Activated CD8-positive, alpha-beta memory T cell treated with anti-CD3 and anti-CD28 coated beads for 24 hours (primary cell): ENCODE data around the gene USP17L17.
"Not testable (repeated sequence)": the region's sequence is repeated elsewhere in the genome, so short reads cannot be mapped to it uniquely, and the experiment has no call there.

Experiments used
- DNase-seq: peaks from one replicate; pipeline ENCODE4 v3.0.0-alpha.2; 2020

Gene USP17L17, protein sequence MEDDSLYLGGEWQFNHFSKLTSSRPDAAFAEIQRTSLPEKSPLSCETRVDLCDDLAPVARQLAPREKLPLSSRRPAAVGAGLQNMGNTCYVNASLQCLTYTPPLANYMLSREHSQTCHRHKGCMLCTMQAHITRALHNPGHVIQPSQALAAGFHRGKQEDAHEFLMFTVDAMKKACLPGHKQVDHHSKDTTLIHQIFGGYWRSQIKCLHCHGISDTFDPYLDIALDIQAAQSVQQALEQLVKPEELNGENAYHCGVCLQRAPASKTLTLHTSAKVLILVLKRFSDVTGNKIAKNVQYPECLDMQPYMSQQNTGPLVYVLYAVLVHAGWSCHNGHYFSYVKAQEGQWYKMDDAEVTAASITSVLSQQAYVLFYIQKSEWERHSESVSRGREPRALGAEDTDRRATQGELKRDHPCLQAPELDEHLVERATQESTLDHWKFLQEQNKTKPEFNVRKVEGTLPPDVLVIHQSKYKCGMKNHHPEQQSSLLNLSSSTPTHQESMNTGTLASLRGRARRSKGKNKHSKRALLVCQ

DNA sequence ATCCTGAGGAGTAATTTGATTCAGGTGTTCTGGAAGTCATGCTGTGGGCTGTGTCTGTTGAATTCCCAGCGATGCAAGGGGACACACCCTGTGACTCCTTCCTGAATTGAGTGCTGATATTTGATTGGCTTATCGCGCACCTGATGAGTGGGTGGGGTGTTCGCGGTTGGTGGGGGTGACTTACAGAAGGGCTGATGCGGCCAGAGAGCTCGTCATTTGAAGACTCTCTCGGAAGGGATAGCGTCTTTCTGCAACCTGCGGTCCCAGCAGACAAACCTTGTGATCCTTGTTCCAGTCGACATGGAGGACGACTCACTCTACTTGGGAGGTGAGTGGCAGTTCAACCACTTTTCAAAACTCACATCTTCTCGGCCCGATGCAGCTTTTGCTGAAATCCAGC is at the start of gene USP17L17:
Gene USP17L17, plus strand, starts transcription at position 301 of the 400 bp plus-strand sequence. Its CDS starts 0 bp downstream, at position 301.
- DNase-seq = not testable (repeated sequence)

DNA sequence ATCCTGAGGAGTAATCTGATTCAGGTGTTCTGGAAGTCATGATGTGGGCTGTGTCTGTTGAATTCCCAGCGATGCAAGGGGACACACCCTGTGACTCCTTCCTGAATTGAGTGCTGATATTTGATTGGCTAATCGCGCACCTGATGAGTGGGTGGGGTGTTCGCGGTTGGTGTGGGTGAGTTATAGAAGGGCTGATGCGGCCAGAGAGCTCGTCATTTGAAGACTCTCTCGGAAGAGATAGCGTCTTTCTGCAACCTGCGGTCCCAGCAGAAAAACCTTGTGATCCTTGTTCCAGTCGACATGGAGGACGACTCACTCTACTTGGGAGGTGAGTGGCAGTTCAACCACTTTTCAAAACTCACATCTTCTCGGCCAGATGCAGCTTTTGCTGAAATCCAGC is 33.3 kb upstream of the USP17L17 start, which contains the start of gene USP17L10:
Gene USP17L10, plus strand, starts transcription at position 301 of the 400 bp plus-strand sequence. Its CDS starts 0 bp downstream, at position 301.
- DNase-seq = not testable (repeated sequence)

- not testable (repeated sequence) for DNase-seq
Measured at GRCh38 chr4:9214701-9215100, 29.0 kb upstream of the USP17L17 start.

- not testable (repeated sequence) for DNase-seq
Measured at GRCh38 chr4:9215105-9215504, 28.6 kb upstream of the USP17L17 start, which contains the start of gene USP17L11. TSS of gene USP17L11 (plus strand) at chr4:9215405. CDS start at chr4:9215405, 0 bp downstream.

DNA sequence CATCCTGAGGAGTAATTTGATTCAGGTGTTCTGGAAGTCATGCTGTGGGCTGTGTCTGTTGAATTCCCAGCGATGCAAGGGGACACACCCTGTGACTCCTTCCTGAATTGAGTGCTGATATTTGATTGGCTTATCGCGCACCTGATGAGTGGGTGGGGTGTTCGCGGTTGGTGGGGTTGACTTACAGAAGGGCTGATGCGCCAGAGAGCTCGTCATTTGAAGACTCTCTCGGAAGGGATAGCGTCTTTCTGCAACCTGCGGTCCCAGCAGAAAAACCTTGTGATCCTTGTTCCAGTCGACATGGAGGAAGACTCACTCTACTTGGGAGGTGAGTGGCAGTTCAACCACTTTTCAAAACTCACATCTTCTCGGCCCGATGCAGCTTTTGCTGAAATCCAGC is 23.8 kb upstream of the USP17L17 start, which contains the start of gene USP17L12:
Gene USP17L12, plus strand, starts transcription at position 301 of the 400 bp plus-strand sequence. Its CDS starts 0 bp downstream, at position 301.
- not testable (repeated sequence) for DNase-seq

DNA sequence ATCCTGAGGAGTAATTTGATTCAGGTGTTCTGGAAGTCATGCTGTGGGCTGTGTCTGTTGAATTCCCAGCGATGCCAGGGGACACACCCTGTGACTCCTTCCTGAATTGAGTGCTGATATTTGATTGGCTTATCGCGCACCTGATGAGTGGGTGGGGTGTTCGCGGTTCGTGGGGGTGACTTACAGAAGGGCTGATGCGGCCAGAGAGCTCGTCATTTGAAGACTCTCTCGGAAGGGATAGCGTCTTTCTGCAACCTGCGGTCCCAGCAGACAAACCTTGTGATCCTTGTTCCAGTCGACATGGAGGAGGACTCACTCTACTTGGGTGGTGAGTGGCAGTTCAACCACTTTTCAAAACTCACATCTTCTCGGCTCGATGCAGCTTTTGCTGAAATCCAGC is 19.1 kb upstream of the USP17L17 start, which contains the start of gene USP17L13:
Gene USP17L13, plus strand, starts transcription at position 301 of the 400 bp plus-strand sequence. Its CDS starts 0 bp downstream, at position 301.
- DNase-seq = not testable (repeated sequence)

- not testable (repeated sequence) for DNase-seq
Measured at GRCh38 chr4:9230249-9230648, 13.4 kb upstream of the USP17L17 start.

DNA sequence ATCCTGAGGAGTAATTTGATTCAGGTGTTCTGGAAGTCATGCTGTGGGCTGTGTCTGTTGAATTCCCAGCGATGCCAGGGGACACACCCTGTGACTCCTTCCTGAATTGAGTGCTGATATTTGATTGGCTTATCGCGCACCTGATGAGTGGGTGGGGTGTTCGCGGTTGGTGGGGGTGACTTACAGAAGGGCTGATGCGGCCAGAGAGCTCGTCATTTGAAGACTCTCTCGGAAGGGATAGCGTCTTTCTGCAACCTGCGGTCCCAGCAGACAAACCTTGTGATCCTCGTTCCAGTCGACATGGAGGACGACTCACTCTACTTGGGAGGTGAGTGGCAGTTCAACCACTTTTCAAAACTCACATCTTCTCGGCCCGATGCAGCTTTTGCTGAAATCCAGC is 9.6 kb upstream of the USP17L17 start, which contains the start of gene USP17L15:
Gene USP17L15, plus strand, starts transcription at position 301 of the 400 bp plus-strand sequence. Its CDS starts 0 bp downstream, at position 301.
- not testable (repeated sequence) for DNase-seq

- DNase-seq = not testable (repeated sequence)
Measured at GRCh38 chr4:9238461-9238860, 5.2 kb upstream of the USP17L17 start.

DNA sequence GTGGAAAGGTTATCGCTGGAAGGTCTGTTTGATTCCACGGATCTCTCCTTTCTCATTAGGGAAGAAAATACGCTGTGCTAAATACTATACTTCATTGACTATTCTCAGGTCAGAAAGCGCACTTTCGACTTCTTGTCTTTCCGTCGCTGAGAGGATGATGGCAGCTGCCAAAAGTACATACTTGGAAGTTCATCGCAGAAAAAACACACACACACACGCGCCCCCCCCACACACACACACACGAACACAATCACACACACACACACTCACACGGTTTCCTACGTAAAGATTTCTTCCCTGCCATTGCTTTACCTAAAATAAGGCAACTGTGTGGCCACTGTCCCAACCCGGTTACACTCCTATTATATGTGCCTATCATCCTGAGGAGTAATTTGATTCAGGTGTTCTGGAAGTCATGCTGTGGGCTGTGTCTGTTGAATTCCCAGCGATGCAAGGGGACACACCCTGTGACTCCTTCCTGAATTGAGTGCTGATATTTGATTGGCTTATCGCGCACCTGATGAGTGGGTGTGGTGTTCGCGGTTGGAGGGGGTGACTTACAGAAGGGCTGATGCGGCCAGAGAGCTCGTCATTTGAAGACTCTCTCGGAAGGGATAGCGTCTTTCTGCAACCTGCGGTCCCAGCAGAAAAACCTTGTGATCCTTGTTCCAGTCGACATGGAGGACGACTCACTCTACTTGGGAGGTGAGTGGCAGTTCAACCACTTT is 4.4 kb downstream of the USP17L17 start, which contains the start of gene USP17L18:
Gene USP17L18, plus strand, starts transcription at position 678 of the 728 bp plus-strand sequence. Its CDS starts 0 bp downstream, at position 678.
- DNase-seq = peak; percentile 55

DNA sequence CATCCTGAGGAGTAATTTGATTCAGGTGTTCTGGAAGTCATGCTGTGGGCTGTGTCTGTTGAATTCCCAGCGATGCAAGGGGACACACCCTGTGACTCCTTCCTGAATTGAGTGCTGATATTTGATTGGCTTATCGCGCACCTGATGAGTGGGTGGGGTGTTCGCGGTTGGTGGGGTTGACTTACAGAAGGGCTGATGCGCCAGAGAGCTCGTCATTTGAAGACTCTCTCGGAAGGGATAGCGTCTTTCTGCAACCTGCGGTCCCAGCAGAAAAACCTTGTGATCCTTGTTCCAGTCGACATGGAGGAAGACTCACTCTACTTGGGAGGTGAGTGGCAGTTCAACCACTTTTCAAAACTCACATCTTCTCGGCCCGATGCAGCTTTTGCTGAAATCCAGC is 9.4 kb downstream of the USP17L17 start, which contains the start of gene USP17L19:
Gene USP17L19, plus strand, starts transcription at position 301 of the 400 bp plus-strand sequence. Its CDS starts 0 bp downstream, at position 301.
- DNase-seq = not testable (repeated sequence)

- not testable (repeated sequence) for DNase-seq
Measured at GRCh38 chr4:9257824-9258223, 14.1 kb downstream of the USP17L17 start, which contains the start of gene USP17L20. TSS of gene USP17L20 (plus strand) at chr4:9258124. CDS start at chr4:9258124, 0 bp downstream.

- not testable (repeated sequence) for DNase-seq
Measured at GRCh38 chr4:9262572-9262971, 18.9 kb downstream of the USP17L17 start, which contains the start of gene USP17L21. TSS of gene USP17L21 (plus strand) at chr4:9262872. CDS start at chr4:9262872, 0 bp downstream.

GRCh38 chr4:9267319-9267718 is 23.6 kb downstream of the USP17L17 start, which contains the start of gene USP17L22:
TSS of gene USP17L22 (plus strand) at chr4:9267619. CDS start at chr4:9267619, 0 bp downstream.
- not testable (repeated sequence) for DNase-seq

DNA sequence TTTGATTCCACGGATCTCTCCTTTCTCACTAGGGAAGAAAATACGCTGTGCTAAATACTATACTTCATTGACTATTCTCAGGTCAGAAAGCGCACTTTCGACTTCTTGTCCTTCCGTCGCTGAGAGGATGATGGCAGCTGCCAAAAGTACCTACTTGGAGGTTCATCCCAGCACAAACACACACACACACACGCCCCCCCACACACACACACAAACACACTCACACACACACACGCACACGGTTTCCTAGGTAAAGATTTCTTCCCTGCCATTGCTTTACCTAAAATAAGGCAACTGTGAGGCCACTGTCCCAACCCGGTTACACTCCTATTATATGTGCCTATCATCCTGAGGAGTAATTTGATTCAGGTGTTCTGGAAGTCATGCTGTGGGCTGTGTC is 28.0 kb downstream of the USP17L17 start:
- peak; percentile 61 for DNase-seq
